ENCODE data around the gene MND1.

The MND1 gene

GRCh38 chr4:153346031-153346430 is 1.5 kb downstream of the MND1 start:
- DNase-seq (ENCODE audit: extremely low read depth, low read depth): no peak
- TF ChIP-seq, protein P1, sequence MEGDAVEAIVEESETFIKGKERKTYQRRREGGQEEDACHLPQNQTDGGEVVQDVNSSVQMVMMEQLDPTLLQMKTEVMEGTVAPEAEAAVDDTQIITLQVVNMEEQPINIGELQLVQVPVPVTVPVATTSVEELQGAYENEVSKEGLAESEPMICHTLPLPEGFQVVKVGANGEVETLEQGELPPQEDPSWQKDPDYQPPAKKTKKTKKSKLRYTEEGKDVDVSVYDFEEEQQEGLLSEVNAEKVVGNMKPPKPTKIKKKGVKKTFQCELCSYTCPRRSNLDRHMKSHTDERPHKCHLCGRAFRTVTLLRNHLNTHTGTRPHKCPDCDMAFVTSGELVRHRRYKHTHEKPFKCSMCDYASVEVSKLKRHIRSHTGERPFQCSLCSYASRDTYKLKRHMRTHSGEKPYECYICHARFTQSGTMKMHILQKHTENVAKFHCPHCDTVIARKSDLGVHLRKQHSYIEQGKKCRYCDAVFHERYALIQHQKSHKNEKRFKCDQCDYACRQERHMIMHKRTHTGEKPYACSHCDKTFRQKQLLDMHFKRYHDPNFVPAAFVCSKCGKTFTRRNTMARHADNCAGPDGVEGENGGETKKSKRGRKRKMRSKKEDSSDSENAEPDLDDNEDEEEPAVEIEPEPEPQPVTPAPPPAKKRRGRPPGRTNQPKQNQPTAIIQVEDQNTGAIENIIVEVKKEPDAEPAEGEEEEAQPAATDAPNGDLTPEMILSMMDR (IDR thresholded peaks at IDR 0.05; ENCODE audit: low read depth, low read length): no peak

GRCh38 chr4:153346563-153346962 is 2.1 kb downstream of the MND1 start:
- TF ChIP-seq, protein P1 (IDR thresholded peaks at IDR 0.05; ENCODE audit: low read depth, low read length): peak; percentile 20
- no peak for DNase-seq (ENCODE audit: extremely low read depth, low read depth)

DNA sequence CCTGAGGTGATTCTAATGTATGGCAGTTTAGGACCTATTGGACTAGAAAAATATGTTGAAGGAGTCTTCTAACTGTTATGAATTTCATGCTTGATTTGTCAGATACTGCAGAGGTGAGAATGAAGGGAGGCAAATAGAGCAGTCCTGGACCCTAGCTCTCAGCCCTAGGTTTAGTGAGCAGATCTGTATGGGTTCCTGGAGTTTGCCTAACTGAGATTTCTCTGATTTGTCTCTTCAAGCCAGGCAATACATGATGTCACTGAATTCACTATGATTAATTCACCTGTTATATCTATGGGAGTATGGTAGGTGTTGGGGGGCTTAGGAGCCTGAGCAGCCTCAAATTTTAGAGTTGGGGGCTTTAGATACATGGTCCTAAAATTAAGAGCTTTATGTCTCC is 2.6 kb downstream of the MND1 start:
- no peak for DNase-seq (ENCODE audit: extremely low read depth, low read depth)
- TF ChIP-seq, protein P1 (IDR thresholded peaks at IDR 0.05; ENCODE audit: low read depth, low read length): no peak

- TF ChIP-seq, protein P1 (IDR thresholded peaks at IDR 0.05; ENCODE audit: low read depth, low read length): no peak
- no peak for DNase-seq (ENCODE audit: extremely low read depth, low read depth)
Observed at GRCh38 chr4:153348006-153348405, 3.5 kb downstream of the MND1 start.

DNA sequence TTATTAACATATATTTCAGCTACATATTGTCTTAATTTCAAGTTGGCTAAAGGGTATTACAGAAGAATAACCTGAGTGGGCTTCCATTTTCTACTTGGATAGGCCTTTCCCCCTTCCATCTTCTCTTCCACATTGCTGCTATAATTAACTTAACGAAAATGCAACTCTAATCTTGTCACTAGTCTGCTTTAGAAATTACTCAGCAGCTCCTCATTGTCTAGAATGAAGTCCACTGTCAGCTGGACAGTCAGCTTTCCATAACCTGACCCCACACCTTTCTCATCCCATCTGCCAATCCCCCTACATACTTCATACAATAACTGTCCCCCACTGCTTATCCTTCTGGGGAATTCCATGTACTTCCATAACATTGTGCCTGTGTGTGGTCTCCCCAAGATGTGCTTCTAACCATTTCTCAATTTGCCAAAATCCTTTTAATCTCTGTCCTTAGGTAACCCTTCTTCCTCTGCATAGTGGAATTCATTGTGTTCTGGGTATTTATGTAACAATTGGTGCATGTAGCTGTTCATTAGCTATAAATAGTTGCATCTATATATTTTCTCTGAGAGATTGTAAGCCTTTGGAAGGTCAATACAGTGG is 4.8 kb downstream of the MND1 start:
- TF ChIP-seq, protein P1 (IDR thresholded peaks at IDR 0.05; ENCODE audit: low read depth, low read length): no peak
- DNase-seq (ENCODE audit: extremely low read depth, low read depth): no peak

GRCh38 chr4:153362184-153362583 is 17.7 kb downstream of the MND1 start:
- no peak for DNase-seq (ENCODE audit: extremely low read depth, low read depth)

DNA sequence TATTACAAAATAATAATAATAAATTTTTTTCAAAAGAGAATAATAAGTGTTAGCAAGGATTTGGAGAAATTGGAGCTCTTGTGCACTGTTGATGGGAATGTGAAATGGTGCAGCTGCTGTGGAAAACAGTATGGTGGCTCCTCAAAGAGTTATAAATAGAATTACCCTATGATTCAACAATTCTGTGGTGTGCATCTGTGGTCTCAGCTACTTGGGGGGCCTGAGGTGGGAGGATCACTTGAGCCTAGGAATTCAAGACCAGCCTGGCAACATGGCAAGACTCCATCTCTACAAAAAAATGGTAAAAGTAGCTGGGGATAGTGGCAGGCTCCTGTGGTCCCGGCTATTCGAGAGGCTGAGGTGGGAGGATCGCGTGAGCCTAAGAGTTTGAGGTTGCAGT is 19.6 kb downstream of the MND1 start:
- TF ChIP-seq, protein P1 (IDR thresholded peaks at IDR 0.05; ENCODE audit: low read depth, low read length): no peak
- DNase-seq (ENCODE audit: extremely low read depth, low read depth): no peak

More at GRCh38 chr4:153362184-153362583, 17.7 kb downstream of the MND1 start:
- TF ChIP-seq, protein P1 (IDR thresholded peaks at IDR 0.05; ENCODE audit: low read depth, low read length): no peak

Measured in AG09319 (cell line).